OCI-LY3 (cell line): Measurements from ENCODE around the gene MYO16.

Experiments
- EZH2phosphoT487 ChIP-seq: fragments of 200-600 bp; shearing (Covaris generic); IDR thresholded peaks from 2 replicates; pipeline ENCODE4 v1.6.1; 2018; ENCODE audit warnings: antibody characterized with exemption, mixed run types, low read depth
- TF ChIP-seq, protein P1 (sequence below): fragments of 200-600, 300-600 bp; sonication (generic); IDR thresholded peaks from 2 replicates; pipeline ENCODE4 v1.5.1; 2014; ENCODE audit warnings: antibody characterized with exemption, low read length, low read depth

DNA sequence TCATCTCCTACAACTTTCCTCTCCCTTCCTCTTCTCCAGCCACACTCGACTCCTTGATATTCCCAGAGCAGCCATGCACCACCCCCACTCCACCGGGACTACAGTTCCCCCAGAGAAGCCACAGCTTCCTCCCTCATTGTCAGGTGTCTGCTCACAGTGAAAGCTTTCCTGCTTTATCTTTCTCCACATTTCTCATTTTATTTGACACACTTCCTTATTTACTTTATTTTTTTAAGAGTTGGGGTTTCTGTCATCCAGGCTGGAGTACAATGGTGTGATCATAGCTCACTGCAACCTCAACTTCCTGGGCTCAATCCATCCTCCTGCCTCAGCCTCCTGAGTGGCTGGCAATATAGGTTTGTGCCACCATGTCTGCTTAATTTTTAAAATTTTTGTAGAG is 464.6 kb downstream of the MYO16 start:
- TF ChIP-seq, protein P1, sequence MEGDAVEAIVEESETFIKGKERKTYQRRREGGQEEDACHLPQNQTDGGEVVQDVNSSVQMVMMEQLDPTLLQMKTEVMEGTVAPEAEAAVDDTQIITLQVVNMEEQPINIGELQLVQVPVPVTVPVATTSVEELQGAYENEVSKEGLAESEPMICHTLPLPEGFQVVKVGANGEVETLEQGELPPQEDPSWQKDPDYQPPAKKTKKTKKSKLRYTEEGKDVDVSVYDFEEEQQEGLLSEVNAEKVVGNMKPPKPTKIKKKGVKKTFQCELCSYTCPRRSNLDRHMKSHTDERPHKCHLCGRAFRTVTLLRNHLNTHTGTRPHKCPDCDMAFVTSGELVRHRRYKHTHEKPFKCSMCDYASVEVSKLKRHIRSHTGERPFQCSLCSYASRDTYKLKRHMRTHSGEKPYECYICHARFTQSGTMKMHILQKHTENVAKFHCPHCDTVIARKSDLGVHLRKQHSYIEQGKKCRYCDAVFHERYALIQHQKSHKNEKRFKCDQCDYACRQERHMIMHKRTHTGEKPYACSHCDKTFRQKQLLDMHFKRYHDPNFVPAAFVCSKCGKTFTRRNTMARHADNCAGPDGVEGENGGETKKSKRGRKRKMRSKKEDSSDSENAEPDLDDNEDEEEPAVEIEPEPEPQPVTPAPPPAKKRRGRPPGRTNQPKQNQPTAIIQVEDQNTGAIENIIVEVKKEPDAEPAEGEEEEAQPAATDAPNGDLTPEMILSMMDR = no peak
- no peak for TF ChIP-seq EZH2phosphoT487
